Measurements from ENCODE around the gene FOXN3.

DNA sequence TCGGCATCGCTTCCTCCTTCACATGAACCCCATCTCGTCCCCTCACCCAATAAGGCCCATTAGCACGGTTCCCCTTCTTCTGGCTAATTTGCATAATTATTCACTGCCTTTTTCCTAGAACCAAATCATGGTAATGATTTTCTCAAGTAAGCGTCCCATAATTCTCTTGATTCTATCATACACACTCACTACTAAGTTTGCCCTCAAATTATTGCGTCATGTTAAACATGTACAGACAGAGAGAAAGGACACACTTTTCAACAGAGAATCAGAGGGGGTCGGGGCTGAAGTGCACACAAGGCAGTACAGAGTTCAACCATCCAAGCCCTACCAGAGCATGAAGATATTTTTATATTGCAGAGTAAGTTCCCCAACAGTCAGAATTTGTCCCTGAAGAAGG, 256.6 kb downstream of the FOXN3 start:
- TF ChIP-seq, protein P1, sequence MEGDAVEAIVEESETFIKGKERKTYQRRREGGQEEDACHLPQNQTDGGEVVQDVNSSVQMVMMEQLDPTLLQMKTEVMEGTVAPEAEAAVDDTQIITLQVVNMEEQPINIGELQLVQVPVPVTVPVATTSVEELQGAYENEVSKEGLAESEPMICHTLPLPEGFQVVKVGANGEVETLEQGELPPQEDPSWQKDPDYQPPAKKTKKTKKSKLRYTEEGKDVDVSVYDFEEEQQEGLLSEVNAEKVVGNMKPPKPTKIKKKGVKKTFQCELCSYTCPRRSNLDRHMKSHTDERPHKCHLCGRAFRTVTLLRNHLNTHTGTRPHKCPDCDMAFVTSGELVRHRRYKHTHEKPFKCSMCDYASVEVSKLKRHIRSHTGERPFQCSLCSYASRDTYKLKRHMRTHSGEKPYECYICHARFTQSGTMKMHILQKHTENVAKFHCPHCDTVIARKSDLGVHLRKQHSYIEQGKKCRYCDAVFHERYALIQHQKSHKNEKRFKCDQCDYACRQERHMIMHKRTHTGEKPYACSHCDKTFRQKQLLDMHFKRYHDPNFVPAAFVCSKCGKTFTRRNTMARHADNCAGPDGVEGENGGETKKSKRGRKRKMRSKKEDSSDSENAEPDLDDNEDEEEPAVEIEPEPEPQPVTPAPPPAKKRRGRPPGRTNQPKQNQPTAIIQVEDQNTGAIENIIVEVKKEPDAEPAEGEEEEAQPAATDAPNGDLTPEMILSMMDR (IDR thresholded peaks at IDR 0.05): no peak
- TF ChIP-seq ZFX (IDR thresholded peaks at IDR 0.05; ENCODE audit: borderline replicate concordance): no peak

Data from 22Rv1 (cell line).